HG02885 (cell line): ENCODE measurements around the gene ENDOV.

Experiments used
- ATAC-seq: cut with Tn5 transposase; IDR thresholded peaks from one replicate; pipeline ENCODE4 v1.9.1; 2021; ENCODE audit warnings: mild to moderate bottlenecking; ENCODE audit not compliant: unreplicated experiment, poor library complexity

ENDOV gene

DNA sequence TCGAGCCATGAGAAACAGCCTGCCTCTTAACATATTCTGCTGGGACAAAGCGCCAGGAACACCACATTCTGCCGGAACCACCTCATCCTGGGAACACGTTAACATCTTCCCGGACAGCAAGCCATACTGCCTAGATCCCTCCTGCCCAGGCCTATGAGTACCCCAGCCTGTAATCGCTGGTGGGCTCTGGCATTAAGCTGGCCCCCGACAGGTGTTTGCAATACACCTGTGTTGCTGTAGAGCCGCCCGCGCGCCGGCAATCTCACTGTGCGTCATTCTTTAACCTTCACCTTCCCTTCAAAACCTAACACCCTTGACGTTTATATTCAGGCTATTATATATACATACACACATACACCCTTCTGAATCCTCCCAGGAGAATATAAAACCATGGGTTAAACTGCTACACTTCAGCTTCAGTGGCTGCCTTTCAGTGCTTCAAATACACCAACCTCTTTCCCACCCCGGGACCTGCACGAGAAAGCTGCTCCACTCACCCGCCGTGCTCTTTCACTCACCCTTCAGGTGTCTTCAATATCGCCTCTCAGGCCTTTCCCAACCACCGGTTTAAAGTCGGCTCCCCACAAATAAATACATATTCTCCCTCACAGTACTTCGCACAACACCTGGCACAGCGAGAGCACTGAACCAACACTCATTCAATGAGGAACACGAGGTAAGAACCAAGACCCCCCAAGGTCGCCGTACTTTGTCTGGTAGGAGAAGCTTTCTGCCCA is 1.0 kb upstream of the ENDOV start:
- ATAC-seq: no peak

DNA sequence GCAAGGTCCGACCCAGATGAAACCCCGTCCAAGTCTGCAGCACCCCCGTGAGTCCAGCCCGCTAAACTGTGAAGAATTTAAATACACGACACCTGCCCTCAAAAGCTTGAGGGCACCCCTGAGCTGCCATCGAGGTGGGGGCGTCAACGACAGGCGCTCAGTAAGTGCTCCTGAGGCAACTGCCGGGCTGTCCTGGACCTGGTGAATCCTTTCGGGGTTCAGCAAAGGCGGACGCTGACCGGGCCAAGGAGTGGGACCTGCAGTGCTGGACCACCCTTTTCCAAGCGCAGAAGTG is 512 bp upstream of the ENDOV start:
- peak; percentile 5 for ATAC-seq

DNA sequence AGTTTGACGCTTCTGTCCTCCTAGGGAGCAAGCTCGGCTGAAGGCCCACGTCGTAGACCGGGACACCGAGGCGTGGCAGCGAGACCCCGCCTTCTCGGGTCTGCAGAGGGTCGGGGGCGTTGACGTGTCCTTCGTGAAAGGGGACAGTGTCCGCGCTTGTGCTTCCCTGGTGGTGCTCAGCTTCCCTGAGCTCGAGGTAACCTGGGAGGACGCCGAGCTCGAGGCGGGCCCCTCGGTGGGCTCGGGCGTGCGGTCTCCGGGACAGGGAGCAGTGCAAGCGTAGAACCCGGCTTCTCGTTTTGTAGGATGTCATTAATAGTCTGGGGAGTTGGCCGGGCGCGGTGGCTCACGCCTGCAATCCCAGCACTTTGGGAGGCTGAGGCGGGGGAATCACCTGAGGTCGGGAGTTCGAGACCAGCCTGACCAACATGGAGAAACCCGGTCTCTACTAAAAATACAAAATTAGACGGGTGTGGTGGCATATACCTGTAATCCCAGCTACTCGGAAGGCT is 715 bp downstream of the ENDOV start:
- no peak for ATAC-seq

DNA sequence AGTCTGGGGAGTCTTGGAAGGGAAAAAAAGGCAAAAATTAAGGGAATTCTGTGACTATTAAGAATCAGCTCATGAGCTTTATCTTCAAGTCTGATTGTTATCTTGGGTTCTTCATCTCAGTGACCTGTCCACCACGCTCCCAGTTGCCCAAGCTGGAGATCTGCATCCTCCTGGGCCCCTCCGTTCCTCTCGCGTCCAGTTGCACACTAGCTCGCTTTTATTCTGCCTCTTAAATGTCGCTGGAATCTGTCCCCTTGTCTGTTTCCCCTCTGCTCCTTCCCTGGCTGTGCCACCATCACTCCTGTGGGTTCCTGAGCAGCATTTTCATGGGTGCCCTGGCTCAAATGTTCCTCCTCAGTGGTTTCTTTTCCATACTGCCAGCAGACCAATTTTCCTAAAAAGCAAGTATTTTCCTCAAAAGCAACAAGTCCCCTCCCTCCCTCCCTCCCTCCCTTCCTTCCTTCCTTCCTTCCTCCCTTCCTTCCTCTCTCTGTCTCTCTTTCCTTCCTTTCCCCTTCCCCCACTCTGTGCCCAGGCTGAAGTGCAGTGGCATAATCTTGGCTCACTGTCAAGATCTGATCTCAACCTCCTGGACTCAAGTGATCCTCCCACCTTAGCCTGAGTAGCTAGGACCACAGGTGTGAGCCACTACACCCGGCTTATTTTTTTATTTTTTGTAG is 1.4 kb downstream of the ENDOV start:
- ATAC-seq: no peak

DNA sequence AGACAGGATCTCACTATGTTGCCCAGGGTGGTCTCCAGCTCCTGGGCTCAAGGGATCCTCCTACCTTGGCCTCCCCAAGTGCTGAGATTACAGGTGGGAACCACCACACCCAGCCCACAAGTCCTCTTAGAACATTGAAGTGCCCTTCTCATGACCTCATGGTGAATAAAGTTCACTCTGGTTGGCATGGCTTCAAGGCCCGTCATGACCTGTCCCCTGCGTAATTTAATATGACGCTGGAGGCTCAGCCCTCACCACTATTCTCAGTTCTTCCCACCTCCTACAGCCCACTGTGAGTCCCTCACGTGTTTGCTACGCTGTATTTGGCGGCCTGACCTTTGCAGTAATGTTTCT is 1.9 kb downstream of the ENDOV start:
- no peak for ATAC-seq

DNA sequence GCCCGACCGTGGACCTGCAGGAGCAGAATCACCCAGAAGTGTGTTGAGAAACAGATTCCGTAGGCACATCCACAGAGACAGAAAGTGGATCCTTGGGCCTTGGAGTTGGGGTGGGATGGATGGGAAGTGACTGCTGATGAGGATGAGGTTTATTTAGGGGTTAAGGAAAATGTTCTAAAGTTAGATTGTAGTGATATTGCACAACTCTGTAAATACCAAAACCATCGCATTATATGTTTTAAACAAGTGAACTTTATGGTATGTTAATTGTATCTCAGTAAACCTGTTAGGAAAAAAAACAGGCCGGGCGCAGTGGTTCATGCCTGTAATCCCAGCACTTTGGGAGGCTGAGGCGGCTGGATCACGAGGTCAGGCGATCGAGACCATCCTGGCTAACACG is 3.6 kb downstream of the ENDOV start:
- no peak for ATAC-seq

DNA sequence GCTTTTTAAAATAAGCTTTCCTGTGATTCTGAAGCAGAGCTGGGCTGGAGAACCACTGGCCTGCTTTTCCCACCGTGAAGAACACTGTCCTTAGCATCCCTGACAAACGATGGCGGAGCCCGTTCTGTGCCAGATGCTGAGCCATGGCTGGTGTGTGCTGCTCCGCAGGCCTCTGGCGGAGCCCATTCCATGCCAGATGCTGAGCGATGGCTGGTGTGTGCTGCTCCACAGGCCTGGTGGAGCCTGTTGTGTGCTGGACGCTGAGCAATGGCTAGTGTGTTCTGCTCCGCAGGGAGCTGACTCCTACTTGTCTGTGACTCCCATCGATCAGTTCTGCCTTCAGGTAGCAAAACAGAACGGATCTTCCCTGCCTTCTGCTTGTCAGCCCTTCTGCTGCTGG is 4.3 kb downstream of the ENDOV start:
- no peak for ATAC-seq

DNA sequence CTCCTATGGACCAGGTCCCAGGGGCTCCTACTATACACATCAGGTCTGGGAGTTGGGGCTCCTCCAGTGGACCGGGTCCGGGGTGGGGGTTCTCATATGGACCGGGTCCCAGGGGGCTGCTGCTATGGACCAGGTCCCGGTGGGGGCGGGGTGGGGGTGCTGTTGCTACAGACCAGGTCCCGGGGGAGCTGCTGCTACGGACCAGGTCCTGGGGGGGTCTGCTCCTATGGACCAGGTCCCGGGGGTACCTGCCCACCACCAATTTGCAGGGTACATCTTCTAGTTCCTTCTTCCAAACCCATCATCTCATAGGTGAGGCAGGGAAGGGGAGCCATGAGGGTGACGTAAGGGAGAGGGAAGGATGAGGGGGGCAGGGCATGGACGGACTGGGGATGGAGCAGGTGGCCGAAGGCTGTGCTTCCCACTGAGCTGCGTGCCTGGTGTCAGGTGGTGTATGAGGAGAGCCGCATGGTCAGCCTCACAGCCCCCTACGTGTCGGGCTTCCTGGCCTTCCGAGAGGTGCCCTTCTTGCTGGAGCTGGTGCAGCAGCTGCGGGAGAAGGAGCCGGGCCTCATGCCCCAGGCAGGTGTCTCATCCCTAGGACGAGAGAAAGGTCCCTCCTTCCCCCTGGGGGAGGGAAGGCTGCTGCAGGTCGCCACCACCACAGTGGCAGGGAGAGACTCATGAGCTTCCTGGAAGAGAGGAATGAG is 6.6 kb downstream of the ENDOV start:
- no peak for ATAC-seq

DNA sequence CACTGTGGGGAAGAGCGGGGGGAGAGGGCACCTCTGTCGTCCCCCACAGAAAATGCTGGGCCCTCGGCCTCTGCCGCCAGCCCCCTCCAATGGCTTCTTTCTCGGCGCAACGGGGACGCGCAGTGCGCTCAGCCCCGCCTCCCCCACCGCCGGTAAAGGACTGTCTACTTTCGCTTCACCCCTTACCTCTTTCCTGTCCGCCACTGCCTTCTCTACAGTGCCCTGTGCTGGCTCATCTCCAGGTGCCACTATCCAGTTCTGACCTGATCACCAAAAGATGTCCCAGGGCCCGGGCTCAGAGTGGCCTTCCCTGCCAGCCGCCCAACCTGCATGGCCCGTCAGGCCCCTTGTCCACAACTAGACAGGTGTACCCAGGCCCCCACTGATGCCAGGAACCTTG is 7.3 kb downstream of the ENDOV start:
- no peak for ATAC-seq

DNA sequence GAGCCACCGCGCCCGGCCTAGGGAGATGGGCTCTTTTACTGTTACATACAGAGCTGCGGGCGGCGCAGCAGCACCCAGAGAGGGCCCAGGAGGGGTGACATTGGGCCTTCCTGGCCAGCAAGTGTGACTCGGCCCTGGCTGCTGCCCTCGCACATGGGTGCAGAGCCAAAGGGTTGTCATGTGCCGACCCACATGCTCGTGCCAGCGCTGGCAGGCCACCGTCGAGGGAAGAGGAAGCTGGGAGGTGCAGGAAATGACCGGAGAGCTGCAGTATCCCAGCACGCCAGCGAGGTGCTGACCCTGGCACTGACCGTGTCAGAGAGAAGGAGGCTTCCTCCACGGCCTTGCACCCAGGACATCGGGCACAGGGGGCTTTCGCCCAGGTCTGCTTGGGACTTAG is 8.0 kb downstream of the ENDOV start:
- ATAC-seq: no peak

DNA sequence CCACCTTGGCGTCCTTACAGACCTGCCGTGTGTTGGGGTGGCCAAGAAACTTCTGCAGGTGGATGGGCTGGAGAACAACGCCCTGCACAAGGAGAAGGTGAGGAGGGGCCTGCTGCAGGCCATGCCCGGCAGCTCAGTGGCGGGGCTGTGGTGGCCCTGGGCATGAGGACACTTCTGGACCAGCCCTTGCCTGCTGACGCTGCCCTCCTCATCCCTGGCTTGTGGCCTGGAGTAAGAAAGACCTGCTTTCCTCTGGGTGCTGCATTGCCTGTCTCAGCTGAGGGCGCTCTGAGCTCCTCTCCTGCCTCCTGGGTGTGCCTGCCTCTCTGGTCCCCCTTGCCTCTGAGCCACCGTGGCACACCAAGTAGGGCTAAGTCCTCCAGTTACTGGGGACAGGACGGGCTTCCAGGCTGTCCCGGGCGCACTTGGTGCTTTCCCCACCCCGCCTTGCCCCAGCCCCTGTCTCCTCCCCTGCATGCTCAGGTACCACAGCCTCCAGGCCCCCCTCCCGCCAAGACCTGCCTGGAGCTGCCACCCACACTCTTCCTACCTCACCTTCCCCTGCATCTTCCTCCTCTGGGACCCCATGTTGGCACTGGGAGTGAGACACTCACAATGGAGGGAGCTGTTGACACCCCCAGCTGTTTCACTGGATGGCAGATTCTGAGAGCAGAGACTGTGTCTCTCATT is 8.7 kb downstream of the ENDOV start:
- no peak for ATAC-seq

DNA sequence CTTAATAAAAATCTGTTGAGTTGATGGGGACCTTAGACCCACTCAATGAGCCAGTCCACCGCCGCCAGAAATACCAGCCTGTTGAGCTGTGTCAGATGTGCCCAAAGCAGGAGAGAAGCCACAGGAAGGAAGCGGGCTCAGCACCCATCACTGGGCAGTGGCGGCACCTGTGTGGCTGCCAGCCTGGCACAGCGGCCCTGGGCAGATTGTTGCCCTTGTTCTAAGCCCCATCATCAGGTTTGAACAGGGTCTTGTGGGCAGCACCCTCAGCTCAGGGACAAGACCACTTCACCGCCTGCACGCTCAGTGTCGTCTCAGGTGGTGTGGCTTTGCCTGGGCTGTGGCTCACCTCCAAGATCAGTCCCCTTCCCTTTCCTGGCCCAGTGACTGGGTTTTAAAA is 9.3 kb downstream of the ENDOV start:
- no peak for ATAC-seq

DNA sequence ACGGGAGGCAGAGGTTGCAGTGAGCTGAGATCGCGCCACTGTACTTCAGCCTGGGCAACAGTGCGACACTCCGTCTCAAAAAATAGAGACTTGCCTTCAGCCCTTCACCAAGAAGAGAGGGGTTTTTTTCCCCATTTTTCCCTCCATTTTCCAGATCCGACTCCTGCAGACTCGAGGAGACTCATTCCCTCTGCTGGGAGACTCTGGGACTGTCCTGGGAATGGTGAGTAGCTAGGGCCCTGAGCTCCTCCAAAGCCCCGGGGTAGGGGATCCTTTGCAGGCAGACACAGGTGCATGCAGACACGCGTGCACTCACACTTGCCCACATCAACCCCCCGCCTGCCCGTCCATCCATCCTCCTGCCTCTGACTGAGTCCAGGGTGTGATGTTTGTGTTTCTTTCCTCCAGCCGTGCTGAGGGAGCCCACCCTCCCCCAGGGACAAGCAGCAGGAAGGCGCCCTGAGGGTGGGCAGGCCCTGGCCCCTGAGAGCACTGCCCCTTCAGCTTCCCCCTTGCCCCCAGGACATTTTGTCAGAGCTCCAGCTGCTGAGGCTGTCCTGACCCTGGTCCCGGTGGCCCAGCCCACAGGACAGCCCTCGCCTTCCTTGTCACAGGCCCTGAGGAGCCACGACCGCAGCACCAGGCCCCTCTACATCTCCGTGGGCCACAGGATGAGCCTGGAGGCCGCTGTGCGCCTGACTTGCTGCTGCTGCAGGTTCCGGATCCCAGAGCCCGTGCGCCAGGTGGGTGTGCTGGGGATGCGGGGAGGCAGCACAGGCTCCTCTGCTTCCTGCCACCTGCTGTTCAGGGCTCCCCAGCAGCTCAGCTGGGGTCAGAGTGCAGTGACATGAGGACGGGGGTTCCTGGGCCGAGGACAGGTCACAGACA is 10.2 kb downstream of the ENDOV start:
- no peak for ATAC-seq

DNA sequence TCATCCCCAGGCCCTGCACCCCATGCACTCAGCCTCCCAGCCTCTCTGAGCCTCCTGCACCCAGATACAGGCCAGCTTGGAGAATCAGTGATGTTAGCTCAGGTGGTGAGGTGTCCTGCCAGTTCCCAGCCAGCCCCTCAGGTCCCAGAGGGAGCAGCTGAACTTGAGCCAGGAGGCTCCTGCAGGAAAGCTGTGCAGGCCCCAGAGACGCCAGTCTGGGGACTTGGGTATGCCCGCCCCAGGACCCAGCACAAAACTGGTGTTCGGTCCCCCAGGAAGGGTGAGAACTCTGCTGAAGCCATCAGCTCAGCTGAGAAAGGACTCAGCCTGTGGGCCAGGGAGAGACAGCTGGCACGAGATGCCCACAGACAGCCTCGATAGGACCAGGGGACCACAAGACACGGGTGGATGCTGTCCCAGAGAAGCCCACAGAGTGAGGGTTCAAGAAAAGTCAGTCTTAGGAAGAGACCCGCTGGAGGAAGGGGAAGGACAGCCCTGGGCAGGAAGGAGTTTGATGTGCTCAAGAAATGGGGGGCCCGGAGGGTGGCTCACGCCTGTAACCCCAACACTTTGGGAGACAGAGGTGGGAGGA is 11.0 kb downstream of the ENDOV start:
- no peak for ATAC-seq

DNA sequence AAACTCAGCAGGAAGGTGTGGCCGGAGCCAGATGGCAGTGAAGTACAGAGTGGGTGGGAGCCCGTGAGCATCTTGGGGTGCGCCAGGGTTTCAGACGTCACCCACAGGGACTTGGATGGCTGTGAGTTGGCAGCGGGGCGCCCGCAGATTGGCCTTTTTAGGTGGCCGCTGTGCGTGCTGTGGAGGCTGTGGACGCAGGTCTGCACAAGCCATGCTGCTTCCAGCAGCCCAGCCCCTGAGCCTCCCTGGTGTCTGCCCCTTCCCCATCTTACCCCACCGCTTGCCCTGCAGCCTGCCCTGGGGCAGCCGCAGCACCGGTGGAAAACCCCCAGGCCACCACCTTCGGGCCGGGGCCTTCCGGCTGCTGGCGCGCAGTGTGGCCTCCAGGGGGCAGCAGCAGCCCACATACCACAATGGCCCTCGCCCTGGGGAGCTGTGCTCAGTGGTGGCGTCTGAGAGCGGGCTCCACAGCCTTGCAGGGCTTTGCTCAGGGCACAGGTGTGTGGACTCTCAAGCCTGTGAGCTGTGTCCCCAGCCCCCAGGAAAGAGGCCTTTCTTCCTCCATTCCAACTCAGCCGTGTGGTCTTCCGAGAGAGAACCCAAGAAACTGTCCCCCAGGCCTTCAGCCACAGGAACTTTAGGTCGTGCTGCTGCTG is 11.8 kb downstream of the ENDOV start:
- peak; percentile 59 for ATAC-seq

DNA sequence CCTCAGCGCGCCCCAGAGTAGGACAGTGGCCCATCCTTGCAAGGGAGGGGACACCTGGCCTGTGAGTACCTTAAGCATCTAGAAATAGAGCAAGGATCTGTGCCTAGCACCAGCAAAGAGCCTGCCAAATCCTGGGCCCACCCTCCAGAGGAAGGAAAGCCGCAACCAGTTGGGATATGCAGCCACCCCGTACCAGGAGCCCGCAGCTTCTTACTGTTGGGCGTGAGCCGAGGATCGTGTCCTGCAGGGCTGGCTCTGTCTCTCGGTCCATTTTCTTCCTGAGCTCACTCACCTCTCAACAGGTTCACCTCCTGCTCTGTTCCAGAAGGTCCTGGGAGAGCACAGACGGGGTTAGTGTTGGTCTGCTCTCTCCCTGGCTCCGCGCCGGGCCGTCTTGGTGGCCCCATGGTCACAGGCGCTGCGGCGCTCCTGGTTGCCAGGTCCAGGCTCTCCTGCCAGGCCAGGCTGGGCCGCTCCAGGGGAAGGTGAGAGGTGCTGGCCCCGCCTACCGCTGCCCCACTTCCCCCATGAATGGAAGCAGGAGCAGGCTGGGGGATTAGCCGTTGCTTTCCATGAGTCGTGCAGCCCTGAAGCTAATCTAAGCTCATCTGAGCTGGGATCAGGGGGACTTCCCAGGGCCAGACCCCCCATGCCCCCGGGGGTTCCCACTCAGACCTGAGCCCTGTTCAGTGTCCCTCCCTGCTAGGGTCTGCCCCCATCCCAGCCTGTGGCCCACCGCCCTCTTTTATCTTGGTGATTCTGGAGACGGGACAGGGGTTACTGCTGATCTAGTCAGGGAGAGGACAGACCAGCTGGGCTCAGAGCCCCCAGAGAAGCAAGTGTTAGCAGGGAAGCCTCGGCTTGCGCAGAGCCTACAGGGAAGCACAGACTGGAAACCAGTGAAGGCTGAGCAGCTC is 12.7 kb downstream of the ENDOV start:
- ATAC-seq: no peak

DNA sequence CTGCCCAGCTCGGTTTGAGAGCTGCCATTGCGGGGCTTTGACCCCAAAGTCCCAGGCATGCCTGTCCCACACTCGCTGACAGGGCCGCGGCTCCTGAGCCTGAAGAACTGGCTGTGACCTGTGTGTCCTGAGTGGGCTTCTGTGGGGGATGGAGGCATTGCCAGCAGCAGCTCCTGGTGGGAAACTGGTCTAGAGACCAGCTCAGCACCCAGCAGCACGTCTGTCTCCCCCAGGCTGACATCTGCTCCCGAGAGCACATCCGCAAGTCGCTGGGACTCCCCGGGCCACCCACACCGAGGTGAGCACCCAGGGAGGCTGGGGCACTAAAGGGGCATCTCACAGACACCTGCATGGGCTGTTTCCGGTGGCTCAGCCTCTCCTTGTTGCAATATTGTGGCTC is 13.4 kb downstream of the ENDOV start:
- no peak for ATAC-seq

DNA sequence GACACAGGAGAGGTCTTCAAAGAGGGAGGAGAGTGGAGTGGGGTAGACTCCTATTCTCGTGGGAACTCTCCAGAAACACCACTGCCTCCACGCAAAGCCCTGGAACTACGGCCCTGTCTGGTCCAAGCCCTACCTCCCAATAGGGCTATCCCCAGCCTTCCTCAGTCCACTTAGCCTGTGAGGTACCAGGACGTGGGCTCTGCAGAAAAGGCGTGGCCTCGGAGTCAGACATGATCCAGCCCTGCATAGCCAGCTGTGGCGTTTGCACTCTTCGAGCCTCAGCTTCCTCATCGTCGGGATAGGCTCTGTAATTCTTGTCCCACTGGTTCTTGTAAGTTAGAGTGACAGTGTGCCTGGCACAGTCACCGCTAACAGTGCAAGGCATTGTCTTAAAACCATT is 13.8 kb downstream of the ENDOV start:
- ATAC-seq: no peak
